Measurements from ENCODE around the gene GPRIN1. TPM values are rescaled to one million over a fixed set of nuclear protein-coding genes. Genes with fewer than 3 reads are reported as not detected.

Gene GPRIN1
- polyA plus RNA-seq, 1 experiment, result 4.0 TPM

DNA sequence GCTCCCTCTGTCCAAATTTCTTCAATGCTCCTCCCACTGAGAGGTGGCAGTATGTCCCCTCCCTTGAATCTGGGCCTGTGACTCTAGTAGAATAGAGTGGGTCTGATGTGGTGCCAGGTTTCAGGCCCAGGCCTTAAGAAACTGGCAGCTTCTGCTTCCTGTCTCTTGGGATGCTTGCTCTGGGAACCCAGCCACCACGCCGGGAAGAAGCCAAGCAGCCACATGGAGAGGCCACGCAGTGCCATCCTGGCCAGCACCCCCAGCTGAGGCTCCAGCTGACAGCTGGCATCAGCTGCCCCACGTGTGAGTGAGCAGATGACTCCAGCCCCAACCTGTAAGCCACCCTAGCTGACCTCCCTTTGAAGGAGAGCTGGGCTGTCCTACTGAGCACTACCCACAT is 30.0 kb upstream of the GPRIN1 start:
- DNase-seq (ENCODE audit: low read depth, low spot score), result no peak
- Histone ChIP-seq H3K4me3 (ENCODE audit: low read depth, low read length) (no peak overlapping the region), H3K27me3 (ENCODE audit: control insufficient read depth, insufficient read depth, low read length) (peaks cover 39% of the 10 kb centered on the region), H3K9me3 (ENCODE audit: control insufficient read depth, insufficient read depth, low read length) (peaks cover 5% of the 10 kb centered on the region; the same call in 1 of the 2 replicates), H3K27ac (ENCODE audit: low read depth, low read length) (no peak overlapping the region)
- TF ChIP-seq, protein P1, sequence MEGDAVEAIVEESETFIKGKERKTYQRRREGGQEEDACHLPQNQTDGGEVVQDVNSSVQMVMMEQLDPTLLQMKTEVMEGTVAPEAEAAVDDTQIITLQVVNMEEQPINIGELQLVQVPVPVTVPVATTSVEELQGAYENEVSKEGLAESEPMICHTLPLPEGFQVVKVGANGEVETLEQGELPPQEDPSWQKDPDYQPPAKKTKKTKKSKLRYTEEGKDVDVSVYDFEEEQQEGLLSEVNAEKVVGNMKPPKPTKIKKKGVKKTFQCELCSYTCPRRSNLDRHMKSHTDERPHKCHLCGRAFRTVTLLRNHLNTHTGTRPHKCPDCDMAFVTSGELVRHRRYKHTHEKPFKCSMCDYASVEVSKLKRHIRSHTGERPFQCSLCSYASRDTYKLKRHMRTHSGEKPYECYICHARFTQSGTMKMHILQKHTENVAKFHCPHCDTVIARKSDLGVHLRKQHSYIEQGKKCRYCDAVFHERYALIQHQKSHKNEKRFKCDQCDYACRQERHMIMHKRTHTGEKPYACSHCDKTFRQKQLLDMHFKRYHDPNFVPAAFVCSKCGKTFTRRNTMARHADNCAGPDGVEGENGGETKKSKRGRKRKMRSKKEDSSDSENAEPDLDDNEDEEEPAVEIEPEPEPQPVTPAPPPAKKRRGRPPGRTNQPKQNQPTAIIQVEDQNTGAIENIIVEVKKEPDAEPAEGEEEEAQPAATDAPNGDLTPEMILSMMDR (IDR thresholded peaks at IDR 0.05; ENCODE audit: low read depth, low read length), result no peak
- POLR2A ChIA-PET, result no interaction called here
- CTCF ChIA-PET, result interaction anchor here (1.4 to 1.5 kb wide), 2 partner anchors 18 to 21 kb away, joined by 4 to 6 read pairs; no protein-coding TSS in a partner anchor

DNA sequence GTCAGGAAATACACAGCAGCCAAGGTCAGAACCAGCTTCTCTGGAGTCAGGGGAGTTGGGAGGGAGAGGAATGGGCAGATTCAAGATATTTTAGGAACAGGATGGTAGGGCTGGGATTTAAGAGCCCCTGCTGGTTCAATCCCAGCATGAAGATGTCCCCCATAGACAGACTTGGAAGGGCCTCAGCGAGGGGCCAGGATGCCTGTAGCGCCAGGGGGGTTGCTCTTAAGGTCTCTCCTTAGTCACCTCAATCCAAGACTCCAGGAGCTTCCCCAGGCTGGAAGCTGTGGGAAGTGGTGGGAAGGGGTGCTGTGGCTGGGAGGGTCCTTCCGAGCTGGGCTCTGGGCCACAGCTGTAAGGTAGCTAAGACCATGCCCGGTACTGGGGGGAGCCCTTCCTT is 29.3 kb upstream of the GPRIN1 start:
- Histone ChIP-seq H3K27ac (ENCODE audit: low read depth, low read length) (no peak overlapping the region), H3K9me3 (ENCODE audit: control insufficient read depth, insufficient read depth, low read length) (peaks cover 5% of the 10 kb centered on the region; the same call in 1 of the 2 replicates), H3K4me3 (ENCODE audit: low read depth, low read length) (no peak overlapping the region), H3K27me3 (ENCODE audit: control insufficient read depth, insufficient read depth, low read length) (peaks cover 42% of the 10 kb centered on the region)
- ChIA-PET POLR2A (no interaction called here), CTCF (interaction anchor here (0.5 to 1.5 kb wide), 3 partner anchors 19 to 21 kb away, joined by 4 to 6 read pairs (median 6); no protein-coding TSS in a partner anchor)
- DNase-seq (ENCODE audit: low read depth, low spot score), result no peak
- TF ChIP-seq, protein P1 (IDR thresholded peaks at IDR 0.05; ENCODE audit: low read depth, low read length), result no peak

DNA sequence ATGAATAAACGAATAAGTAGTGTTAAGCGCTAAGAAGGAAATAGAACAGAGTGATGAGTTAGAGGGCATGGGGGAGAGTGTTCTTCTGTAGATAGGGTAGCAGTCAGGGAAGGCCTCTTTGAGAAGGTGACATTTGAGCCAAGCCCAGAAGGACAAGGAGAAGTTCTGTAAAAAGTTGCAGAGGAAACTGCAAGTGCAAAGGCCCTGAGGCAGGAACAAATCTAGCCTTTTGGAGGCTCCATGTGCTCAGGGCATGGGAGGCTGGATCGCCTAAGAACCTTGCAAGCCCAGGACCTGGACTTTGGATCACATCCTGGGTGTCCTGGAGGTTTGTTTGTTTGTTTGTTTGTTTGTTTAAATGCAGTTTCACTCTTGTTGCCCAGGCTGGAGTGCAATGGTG is 28.5 kb upstream of the GPRIN1 start:
- H3K9me3 ChIP-seq (ENCODE audit: control insufficient read depth, insufficient read depth, low read length), result peaks cover 5% of the 10 kb centered on the region; the same call in 1 of the 2 replicates
- peaks cover 49% of the 10 kb centered on the region for H3K27me3 ChIP-seq (ENCODE audit: control insufficient read depth, insufficient read depth, low read length)
- POLR2A ChIA-PET, result no interaction called here
- no peak overlapping the region for H3K27ac ChIP-seq (ENCODE audit: low read depth, low read length)
- DNase-seq (ENCODE audit: low read depth, low spot score), result no peak
- no peak overlapping the region for H3K4me3 ChIP-seq (ENCODE audit: low read depth, low read length)
- CTCF ChIA-PET, result interaction anchor here (1.5 kb wide), 1 partner anchor 19 kb away, joined by 4 read pairs; no protein-coding TSS in a partner anchor
- TF ChIP-seq, protein P1 (IDR thresholded peaks at IDR 0.05; ENCODE audit: low read depth, low read length), result no peak

DNA sequence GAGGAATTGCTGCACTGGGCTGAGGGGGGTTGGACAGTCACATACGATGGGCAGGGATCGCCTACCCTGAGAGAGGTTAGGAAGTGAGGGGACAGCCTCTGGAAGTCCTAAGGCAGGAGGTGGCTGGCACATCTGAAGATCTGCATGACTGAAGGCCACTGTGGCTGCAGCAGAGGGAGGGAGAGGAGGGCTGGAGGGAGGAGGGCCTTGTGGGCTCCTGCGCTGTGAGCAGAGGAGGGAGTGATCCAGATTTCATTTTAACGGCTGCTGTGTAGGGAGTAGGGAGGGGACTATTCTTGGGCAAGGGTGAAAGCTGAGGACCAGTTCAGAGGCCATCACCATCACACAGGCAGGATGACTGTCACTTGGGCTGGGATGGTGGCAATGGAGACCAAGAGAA is 27.6 kb upstream of the GPRIN1 start:
- no peak for DNase-seq (ENCODE audit: low read depth, low spot score)
- no peak overlapping the region for H3K27ac ChIP-seq (ENCODE audit: low read depth, low read length)
- ChIA-PET CTCF (no interaction called here), POLR2A (no interaction called here)
- no peak overlapping the region for H3K4me3 ChIP-seq (ENCODE audit: low read depth, low read length)
- TF ChIP-seq, protein P1 (IDR thresholded peaks at IDR 0.05; ENCODE audit: low read depth, low read length), result no peak
- peaks cover 5% of the 10 kb centered on the region; the same call in 1 of the 2 replicates for H3K9me3 ChIP-seq (ENCODE audit: control insufficient read depth, insufficient read depth, low read length)
- peaks cover 57% of the 10 kb centered on the region for H3K27me3 ChIP-seq (ENCODE audit: control insufficient read depth, insufficient read depth, low read length)

DNA sequence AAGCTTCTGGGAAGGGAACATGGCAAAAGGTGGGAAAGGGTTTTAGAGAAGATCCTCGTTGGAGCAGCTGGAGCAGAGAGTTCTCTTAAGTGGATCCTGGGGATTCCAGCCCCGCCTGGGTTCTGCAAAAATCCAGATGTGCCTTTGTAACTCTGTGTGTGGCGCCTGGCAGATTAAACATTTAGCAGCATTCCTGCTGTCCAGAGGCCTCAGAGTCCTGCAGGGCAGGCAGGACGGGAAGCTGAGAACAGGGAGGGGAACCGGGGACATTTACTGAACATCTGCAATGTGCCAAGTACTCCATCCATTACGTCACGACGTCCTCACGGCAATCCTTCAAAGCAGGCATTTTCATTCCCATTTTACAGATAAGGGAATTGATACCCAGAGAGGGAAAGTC is 26.5 kb upstream of the GPRIN1 start:
- H3K4me3 ChIP-seq (ENCODE audit: low read depth, low read length), result no peak overlapping the region
- POLR2A ChIA-PET, result no interaction called here
- H3K27ac ChIP-seq (ENCODE audit: low read depth, low read length), result no peak overlapping the region
- DNase-seq (ENCODE audit: low read depth, low spot score), result no peak
- CTCF ChIA-PET, result interaction anchor here (1.3 kb wide), 1 partner anchor 24 kb away, joined by 3 read pairs; no protein-coding TSS in a partner anchor
- peaks cover 63% of the 10 kb centered on the region for H3K27me3 ChIP-seq (ENCODE audit: control insufficient read depth, insufficient read depth, low read length)
- H3K9me3 ChIP-seq (ENCODE audit: control insufficient read depth, insufficient read depth, low read length), result peaks cover 5% of the 10 kb centered on the region; the same call in 1 of the 2 replicates
- TF ChIP-seq, protein P1 (IDR thresholded peaks at IDR 0.05; ENCODE audit: low read depth, low read length), result no peak

All from AG04450 (cell line).